ENCODE data around the gene TSPAN14.
"Not testable (repeated sequence)": the region's sequence is repeated elsewhere in the genome, so short reads cannot be mapped to it uniquely, and the experiment has no call there.

Gene TSPAN14

GRCh38 chr10:80480373-80480772 lies 26.3 kb downstream of the TSPAN14 start:
- in situ Hi-C loops (cut with HindIII; ENCODE audit: low pct_ligation_motif_present, low pct_unique_long_range_greater_than_20kb, low sequenced_read_pairs); DNase-seq: not testable (repeated sequence)

GRCh38 chr10:80480852-80481251 lies 26.7 kb downstream of the TSPAN14 start:
- in situ Hi-C loops (cut with HindIII; ENCODE audit: low pct_ligation_motif_present, low pct_unique_long_range_greater_than_20kb, low sequenced_read_pairs): no loop called here
- DNase-seq: no peak

GRCh38 chr10:80484243-80484642 lies 30.1 kb downstream of the TSPAN14 start:
- in situ Hi-C loops (cut with HindIII; ENCODE audit: low pct_ligation_motif_present, low pct_unique_long_range_greater_than_20kb, low sequenced_read_pairs): no loop called here
- DNase-seq: no peak

- in situ Hi-C loops (cut with HindIII; ENCODE audit: low pct_ligation_motif_present, low pct_unique_long_range_greater_than_20kb, low sequenced_read_pairs): no loop called here
- DNase-seq: no peak
These were observed 30.6 kb downstream of the TSPAN14 start for GRCh38 chr10:80484676-80485075.

DNA sequence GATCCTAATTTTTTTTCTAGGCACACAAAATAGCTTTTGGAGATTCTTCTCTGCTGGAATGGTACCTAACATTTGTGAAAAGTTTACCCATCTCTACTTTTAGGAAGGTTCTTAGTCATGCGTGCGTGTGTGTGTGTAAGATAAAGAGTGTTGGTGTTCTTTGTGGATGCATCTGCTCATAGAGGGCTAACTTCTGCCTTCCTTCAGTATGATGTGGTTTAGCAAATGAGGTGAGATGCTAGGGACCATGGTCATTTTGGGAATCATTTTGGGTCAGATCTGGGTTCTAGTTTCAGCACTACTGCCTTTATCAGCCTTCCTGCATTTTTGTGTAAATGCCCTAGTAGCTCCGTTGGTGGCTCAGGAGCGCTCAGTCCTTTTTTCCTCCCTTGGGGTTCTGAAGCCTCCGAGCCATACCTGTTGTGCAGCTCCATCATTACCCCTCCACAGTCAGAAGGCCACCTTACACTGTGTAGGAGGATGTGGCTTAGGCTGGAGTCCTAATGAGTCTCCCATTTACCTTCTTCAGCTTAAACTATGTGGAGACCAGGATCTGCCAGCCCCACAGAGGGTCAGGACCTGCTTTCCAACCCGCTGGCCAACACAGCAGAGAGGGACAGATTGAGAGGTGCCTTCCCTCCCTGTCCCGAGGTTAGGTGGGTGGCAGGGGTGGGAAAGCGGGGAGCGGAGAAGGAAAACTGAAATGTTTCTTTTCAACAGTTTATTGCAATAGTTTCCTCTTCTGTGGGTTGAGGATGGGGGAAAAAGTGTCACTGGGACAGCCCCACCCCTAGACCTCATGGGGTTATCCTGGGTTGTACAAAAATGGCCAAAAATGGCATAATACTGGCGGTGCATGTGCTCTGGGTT lies 31.2 kb downstream of the TSPAN14 start:
- DNase-seq: no peak
- in situ Hi-C loops (cut with HindIII; ENCODE audit: low pct_ligation_motif_present, low pct_unique_long_range_greater_than_20kb, low sequenced_read_pairs): no loop called here

- no peak for DNase-seq
- in situ Hi-C loops (cut with HindIII; ENCODE audit: low pct_ligation_motif_present, low pct_unique_long_range_greater_than_20kb, low sequenced_read_pairs): no loop called here
These were observed 32.0 kb downstream of the TSPAN14 start for GRCh38 chr10:80485946-80486764.

DNA sequence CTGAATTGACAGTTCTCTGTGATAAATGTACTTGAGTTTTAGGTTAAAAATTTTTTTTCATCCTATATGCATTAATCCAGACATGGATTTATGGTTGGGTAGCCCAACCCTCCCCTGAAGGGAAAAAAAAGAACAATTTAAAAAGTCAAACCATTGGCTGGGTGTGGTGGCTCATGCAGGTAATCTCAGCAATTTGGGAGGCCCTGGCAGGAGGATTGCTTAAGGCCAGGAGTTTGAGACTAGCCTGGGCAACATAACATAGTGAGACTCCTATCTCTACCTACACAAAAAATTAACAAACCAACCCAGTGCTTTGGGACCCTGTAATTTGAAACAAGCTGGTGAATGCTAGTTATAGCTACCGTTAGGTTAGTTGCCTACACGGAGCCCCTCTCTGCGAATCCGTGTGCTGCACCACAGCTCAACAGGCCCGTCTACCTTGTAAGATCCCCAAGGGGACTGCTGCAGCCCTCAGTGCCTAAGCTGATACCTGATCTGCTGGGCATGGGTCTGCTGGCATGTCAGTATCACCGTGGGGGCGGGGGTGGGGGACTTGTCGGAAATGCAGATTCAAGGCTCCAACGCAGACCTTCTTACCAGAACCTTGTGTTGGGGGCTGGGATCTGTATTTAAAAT lies 32.8 kb downstream of the TSPAN14 start:
- in situ Hi-C loops (cut with HindIII; ENCODE audit: low pct_ligation_motif_present, low pct_unique_long_range_greater_than_20kb, low sequenced_read_pairs): no loop called here
- no peak for DNase-seq

DNA sequence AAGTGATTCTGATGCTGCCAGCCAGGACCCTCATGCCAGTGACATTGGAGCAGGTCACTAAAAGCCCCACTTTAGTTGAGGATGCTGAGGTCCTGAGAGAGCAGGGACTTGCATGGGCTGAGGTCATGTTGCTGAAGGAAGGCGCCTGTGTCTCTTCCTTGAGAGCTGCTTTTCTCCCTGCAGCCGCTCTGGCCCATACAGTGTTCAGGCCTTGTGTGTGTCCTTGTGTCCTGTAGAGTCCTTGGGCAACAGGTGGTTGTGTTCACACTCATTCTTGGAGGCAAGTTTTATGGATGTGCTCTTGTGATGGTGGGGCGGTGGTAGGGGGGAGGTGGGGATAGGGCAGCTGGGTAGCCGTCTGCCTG lies 33.3 kb downstream of the TSPAN14 start:
- no peak for DNase-seq
- in situ Hi-C loops (cut with HindIII; ENCODE audit: low pct_ligation_motif_present, low pct_unique_long_range_greater_than_20kb, low sequenced_read_pairs): no loop called here

- in situ Hi-C loops (cut with HindIII; ENCODE audit: low pct_ligation_motif_present, low pct_unique_long_range_greater_than_20kb, low sequenced_read_pairs): no loop called here
- DNase-seq: no peak
These were observed 33.9 kb downstream of the TSPAN14 start for GRCh38 chr10:80487791-80488538.

DNA sequence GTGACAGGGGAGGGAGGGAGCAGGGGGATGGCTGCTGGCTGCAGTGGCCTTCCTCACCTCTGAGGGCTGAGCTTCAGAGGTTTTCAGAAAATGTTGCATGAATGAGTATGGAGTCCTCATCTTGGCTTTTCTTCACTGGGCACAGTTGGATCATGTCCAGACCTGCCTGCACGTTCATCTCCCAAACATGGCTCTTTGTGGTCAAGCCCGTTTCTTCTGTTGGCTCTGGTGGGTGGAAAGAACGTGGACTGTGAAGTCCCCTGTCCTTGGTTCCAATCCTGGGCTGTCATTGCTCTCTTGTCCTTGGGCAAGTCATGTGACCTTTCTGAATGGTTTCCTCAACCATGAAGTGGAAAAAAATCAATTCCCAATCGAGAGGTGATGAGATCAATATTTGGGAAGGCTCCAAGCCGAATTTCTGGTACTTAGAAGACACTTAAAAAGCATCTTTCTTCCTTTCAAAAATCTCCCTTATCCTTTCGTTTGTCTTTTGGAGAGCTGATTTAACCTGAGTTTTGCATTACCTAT lies 34.5 kb downstream of the TSPAN14 start:
- in situ Hi-C loops (cut with HindIII; ENCODE audit: low pct_ligation_motif_present, low pct_unique_long_range_greater_than_20kb, low sequenced_read_pairs): no loop called here
- peak; percentile 24 for DNase-seq

DNA sequence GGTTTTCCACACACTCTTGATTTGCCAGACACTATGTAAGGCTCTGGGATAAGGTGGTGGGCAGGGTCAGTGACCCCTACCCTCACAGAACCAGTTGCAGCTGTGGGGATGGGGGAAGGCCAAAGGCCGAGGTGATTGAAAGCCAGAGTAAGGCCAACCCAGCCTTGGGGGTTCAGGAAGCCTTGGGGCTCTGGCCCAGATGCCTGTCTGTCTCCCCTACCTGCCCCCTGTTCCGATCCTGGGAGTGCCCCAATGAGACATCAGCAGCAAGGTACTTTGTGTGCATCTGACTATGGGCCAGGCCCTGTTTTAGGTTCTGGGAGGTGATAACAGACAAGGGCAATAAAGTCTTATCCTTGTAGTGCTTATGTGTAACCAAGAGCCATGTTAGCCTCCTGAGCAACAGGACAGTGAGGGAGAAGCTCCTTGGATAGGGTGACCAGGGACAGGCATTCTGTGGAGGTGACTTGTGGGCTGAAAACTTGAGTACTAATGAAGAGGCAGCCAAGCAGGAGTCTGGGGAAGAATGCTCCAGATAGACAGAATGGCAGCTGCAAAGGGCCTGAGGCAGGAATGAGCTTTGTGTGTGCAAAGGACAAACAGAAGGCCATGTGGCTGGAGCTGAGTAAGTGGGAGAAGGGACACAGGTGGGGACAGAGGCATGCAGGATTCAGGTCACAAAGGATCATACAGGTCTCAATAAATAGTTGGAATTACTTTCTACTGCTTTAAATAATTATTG lies 35.4 kb downstream of the TSPAN14 start:
- no peak for DNase-seq
- in situ Hi-C loops (cut with HindIII; ENCODE audit: low pct_ligation_motif_present, low pct_unique_long_range_greater_than_20kb, low sequenced_read_pairs): no loop called here

- in situ Hi-C loops (cut with HindIII; ENCODE audit: low pct_ligation_motif_present, low pct_unique_long_range_greater_than_20kb, low sequenced_read_pairs): no loop called here
- DNase-seq: peak; percentile 37
These were observed 37.4 kb downstream of the TSPAN14 start for GRCh38 chr10:80491251-80492102.

GRCh38 chr10:80492848-80493521 lies 38.9 kb downstream of the TSPAN14 start:
- in situ Hi-C loops (cut with HindIII; ENCODE audit: low pct_ligation_motif_present, low pct_unique_long_range_greater_than_20kb, low sequenced_read_pairs): no loop called here

GRCh38 chr10:80493522-80494051 lies 39.5 kb downstream of the TSPAN14 start:
- no peak for DNase-seq
- in situ Hi-C loops (cut with HindIII; ENCODE audit: low pct_ligation_motif_present, low pct_unique_long_range_greater_than_20kb, low sequenced_read_pairs): no loop called here

More at GRCh38 chr10:80492848-80493521, 38.9 kb downstream of the TSPAN14 start:
- no peak for DNase-seq

DNA sequence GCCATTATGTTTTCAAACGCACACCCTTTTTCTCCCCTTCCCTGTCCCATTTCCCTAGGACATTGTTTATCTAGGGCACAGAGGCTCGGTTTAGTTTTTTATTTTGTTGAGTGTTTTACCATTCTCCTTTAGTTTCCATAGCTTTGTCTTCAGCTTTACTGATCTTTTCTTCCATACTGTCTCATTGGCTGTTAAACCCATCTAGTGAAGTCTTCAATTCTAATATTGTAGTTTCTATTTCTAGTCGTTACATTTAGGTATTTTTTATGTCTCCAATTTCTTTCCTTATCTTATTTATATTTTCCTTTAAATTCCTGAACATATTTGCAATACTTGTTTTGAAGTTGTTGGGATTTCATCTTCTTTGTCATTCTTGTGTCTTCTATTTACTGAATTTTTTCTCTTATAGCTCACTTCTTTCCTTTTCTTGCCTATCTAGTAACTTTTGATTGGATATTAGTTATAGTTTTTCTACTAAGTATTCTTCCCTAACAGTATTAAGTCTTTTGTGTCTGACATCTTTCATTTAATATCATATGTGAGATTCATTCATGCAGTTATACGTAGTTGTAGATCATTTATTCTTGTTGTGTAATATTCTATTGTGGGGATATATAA lies 42.6 kb downstream of the TSPAN14 start:
- in situ Hi-C loops (cut with HindIII; ENCODE audit: low pct_ligation_motif_present, low pct_unique_long_range_greater_than_20kb, low sequenced_read_pairs): no loop called here
- DNase-seq: no peak

All from ACHN (cell line).